HG03280 (cell line): ENCODE results near the gene NTM.

Source experiments
- ATAC-seq: cut with Tn5 transposase; IDR thresholded peaks from one replicate; pipeline ENCODE4 v1.9.1; 2021; ENCODE audit warnings: mild to moderate bottlenecking, moderate library complexity; ENCODE audit not compliant: unreplicated experiment

Gene NTM

GRCh38 chr11:131681920-131682319 is 311.5 kb downstream of the NTM start:
- no peak for ATAC-seq

- ATAC-seq = no peak
Observed at GRCh38 chr11:131682373-131683015, 312.1 kb downstream of the NTM start.

GRCh38 chr11:131683131-131683530 is 312.7 kb downstream of the NTM start:
- no peak for ATAC-seq

- no peak for ATAC-seq
Observed at GRCh38 chr11:131683666-131684065, 313.3 kb downstream of the NTM start.

GRCh38 chr11:131684111-131685060 is 314.0 kb downstream of the NTM start:
- no peak for ATAC-seq

- no peak for ATAC-seq
Observed at GRCh38 chr11:131685206-131685605, 314.8 kb downstream of the NTM start.

- no peak for ATAC-seq
Observed at GRCh38 chr11:131685906-131686305, 315.5 kb downstream of the NTM start.

GRCh38 chr11:131686836-131687235 is 316.4 kb downstream of the NTM start:
- no peak for ATAC-seq

GRCh38 chr11:131687291-131688047 is 317.1 kb downstream of the NTM start:
- ATAC-seq = no peak

- peak; percentile 76 for ATAC-seq
Observed at GRCh38 chr11:131688048-131688693, 317.8 kb downstream of the NTM start.

- ATAC-seq = no peak
Observed at GRCh38 chr11:131689049-131689925, 318.9 kb downstream of the NTM start.

GRCh38 chr11:131690362-131690761 is 319.9 kb downstream of the NTM start:
- ATAC-seq = no peak

- no peak for ATAC-seq
Observed at GRCh38 chr11:131690776-131691175, 320.4 kb downstream of the NTM start.

GRCh38 chr11:131691181-131692041 is 321.0 kb downstream of the NTM start:
- ATAC-seq = peak; percentile 51

- no peak for ATAC-seq
Observed at GRCh38 chr11:131692151-131692550, 321.7 kb downstream of the NTM start.

GRCh38 chr11:131692961-131693360 is 322.5 kb downstream of the NTM start:
- ATAC-seq = no peak

- no peak for ATAC-seq
Observed at GRCh38 chr11:131693756-131694155, 323.3 kb downstream of the NTM start.

- ATAC-seq = peak; percentile 85
Observed at GRCh38 chr11:131694526-131695424, 324.4 kb downstream of the NTM start.
